Putamen (tissue), 1 donor: ENCODE data around the gene ANTXR1.
"Not testable (repeated sequence)": the region's sequence is repeated elsewhere in the genome, so short reads cannot be mapped to it uniquely, and the experiment has no call there.

Experiments used
- DNase-seq: peaks from one replicate; pipeline ENCODE4 v3.0.0-alpha.2; 2016; ENCODE audit warnings: low spot score

ANTXR1 gene

GRCh38 chr2:69165091-69165880, 152.3 kb downstream of the ANTXR1 start:
- no peak for DNase-seq

- no peak for DNase-seq
Observed at GRCh38 chr2:69166465-69166811, 153.5 kb downstream of the ANTXR1 start.

- DNase-seq, result no peak
Observed at GRCh38 chr2:69166812-69167468, 154.0 kb downstream of the ANTXR1 start.

GRCh38 chr2:69167469-69167822, 154.5 kb downstream of the ANTXR1 start:
- DNase-seq, result no peak

GRCh38 chr2:69168144-69168813, 155.3 kb downstream of the ANTXR1 start:
- DNase-seq, result no peak

GRCh38 chr2:69168950-69169654, 156.1 kb downstream of the ANTXR1 start:
- no peak for DNase-seq

GRCh38 chr2:69169655-69170389, 156.8 kb downstream of the ANTXR1 start:
- DNase-seq, result no peak

- DNase-seq, result no peak
Observed at GRCh38 chr2:69170661-69171060, 157.7 kb downstream of the ANTXR1 start.

GRCh38 chr2:69171116-69171896, 158.3 kb downstream of the ANTXR1 start:
- DNase-seq, result no peak

GRCh38 chr2:69171897-69172525, 159.0 kb downstream of the ANTXR1 start:
- no peak for DNase-seq

GRCh38 chr2:69173706-69174105, 160.7 kb downstream of the ANTXR1 start:
- no peak for DNase-seq

GRCh38 chr2:69174211-69174610, 161.2 kb downstream of the ANTXR1 start:
- not testable (repeated sequence) for DNase-seq

GRCh38 chr2:69175790-69176715, 163.1 kb downstream of the ANTXR1 start:
- no peak for DNase-seq

GRCh38 chr2:69177063-69177771, 164.2 kb downstream of the ANTXR1 start:
- peak; percentile 37 for DNase-seq

- DNase-seq, result peak; percentile 63
Observed at GRCh38 chr2:69177785-69178636, 165.0 kb downstream of the ANTXR1 start.

- no peak for DNase-seq
Observed at GRCh38 chr2:69178756-69179155, 165.8 kb downstream of the ANTXR1 start.

GRCh38 chr2:69180227-69180626, 167.2 kb downstream of the ANTXR1 start:
- no peak for DNase-seq

- no peak for DNase-seq
Observed at GRCh38 chr2:69180974-69181373, 168.0 kb downstream of the ANTXR1 start.
